ENCODE measurements around the gene SCARF2. TPM values are rescaled to one million over a fixed set of nuclear protein-coding genes. Genes with fewer than 3 reads are reported as not detected.

SCARF2 gene
- total and polyA plus RNA-seq, 9 donors, result 8.9 to 22.9 (median 19.7) TPM

GRCh38 chr22:20440637-20441591 is 3.3 kb upstream of the SCARF2 start:
- H3K4me1 ChIP-seq (ENCODE audit: control insufficient read depth, insufficient read depth, low read length), result peaks cover 33% of the 10 kb centered on the region
- no peaks in the 10 kb centered on the region for H3K9me3 ChIP-seq (replicated peaks; ENCODE audit: control insufficient read depth, low read depth, low read length)
- no peak overlapping the region for H3K4me3 ChIP-seq (ENCODE audit: low read length)
- DNase-seq, result no peak
- 66% methylated on average over 8 of the region's 13 CpGs for WGBS (ENCODE audit: insufficient coverage)
- peaks cover 7% of the 10 kb centered on the region for H3K27me3 ChIP-seq (ENCODE audit: control insufficient read depth, insufficient read depth, low read length)
- H3K27ac ChIP-seq (ENCODE audit: low read length), result no peak overlapping the region
- H3K36me3 ChIP-seq (ENCODE audit: control insufficient read depth, insufficient read depth, low read length), result peaks cover 31% of the 10 kb centered on the region

GRCh38 chr22:20439928-20440575 is 2.4 kb upstream of the SCARF2 start:
- no peaks in the 10 kb centered on the region for H3K9me3 ChIP-seq (replicated peaks; ENCODE audit: control insufficient read depth, low read depth, low read length)
- peaks cover 42% of the 10 kb centered on the region for H3K4me1 ChIP-seq (ENCODE audit: control insufficient read depth, insufficient read depth, low read length)
- 78% methylated on average over 3 of the region's 5 CpGs for WGBS (ENCODE audit: insufficient coverage)
- H3K27ac ChIP-seq (ENCODE audit: low read length), result no peak overlapping the region
- peaks cover 27% of the 10 kb centered on the region for H3K36me3 ChIP-seq (ENCODE audit: control insufficient read depth, insufficient read depth, low read length)
- DNase-seq, result no peak
- H3K27me3 ChIP-seq (ENCODE audit: control insufficient read depth, insufficient read depth, low read length), result peaks cover 7% of the 10 kb centered on the region
- no peak overlapping the region for H3K4me3 ChIP-seq (ENCODE audit: low read length)

GRCh38 chr22:20439556-20439927 is 1.9 kb upstream of the SCARF2 start:
- no peak for DNase-seq
- H3K4me1 ChIP-seq (ENCODE audit: control insufficient read depth, insufficient read depth, low read length), result peaks cover 45% of the 10 kb centered on the region
- no peaks in the 10 kb centered on the region for H3K9me3 ChIP-seq (replicated peaks; ENCODE audit: control insufficient read depth, low read depth, low read length)
- H3K4me3 ChIP-seq (ENCODE audit: low read length), result no peak overlapping the region
- no peak overlapping the region for H3K27ac ChIP-seq (ENCODE audit: low read length)
- WGBS (ENCODE audit: insufficient coverage), result 73% methylated on average over 2 of the region's 4 CpGs
- peaks cover 23% of the 10 kb centered on the region for H3K36me3 ChIP-seq (ENCODE audit: control insufficient read depth, insufficient read depth, low read length)
- H3K27me3 ChIP-seq (ENCODE audit: control insufficient read depth, insufficient read depth, low read length), result peaks cover 7% of the 10 kb centered on the region

- peaks cover 7% of the 10 kb centered on the region for H3K27me3 ChIP-seq (ENCODE audit: control insufficient read depth, insufficient read depth, low read length)
- H3K36me3 ChIP-seq (ENCODE audit: control insufficient read depth, insufficient read depth, low read length), result peaks cover 16% of the 10 kb centered on the region
- peak overlapping the region; percentile 72 for H3K4me3 ChIP-seq (ENCODE audit: low read length)
- peaks cover 51% of the 10 kb centered on the region for H3K4me1 ChIP-seq (ENCODE audit: control insufficient read depth, insufficient read depth, low read length)
- H3K27ac ChIP-seq (ENCODE audit: low read length), result peak overlapping the region; percentile 87
- DNase-seq, result no peak
- no peaks in the 10 kb centered on the region for H3K9me3 ChIP-seq (replicated peaks; ENCODE audit: control insufficient read depth, low read depth, low read length)
- 41% methylated on average over 13 of the region's 13 CpGs for WGBS (ENCODE audit: insufficient coverage)
These were observed 1.3 kb upstream of the SCARF2 start for GRCh38 chr22:20438678-20439492.

GRCh38 chr22:20438427-20438677 is 727 bp upstream of the SCARF2 start:
- H3K27ac ChIP-seq (ENCODE audit: low read length), result peak overlapping the region; percentile 87
- no peaks in the 10 kb centered on the region for H3K9me3 ChIP-seq (replicated peaks; ENCODE audit: control insufficient read depth, low read depth, low read length)
- no peak for DNase-seq
- H3K4me3 ChIP-seq (ENCODE audit: low read length), result peak overlapping the region; percentile 72
- peaks cover 53% of the 10 kb centered on the region for H3K4me1 ChIP-seq (ENCODE audit: control insufficient read depth, insufficient read depth, low read length)
- peaks cover 17% of the 10 kb centered on the region for H3K36me3 ChIP-seq (ENCODE audit: control insufficient read depth, insufficient read depth, low read length)
- H3K27me3 ChIP-seq (ENCODE audit: control insufficient read depth, insufficient read depth, low read length), result peaks cover 7% of the 10 kb centered on the region
- WGBS (ENCODE audit: insufficient coverage), result 13% methylated on average over 6 of the region's 6 CpGs

- H3K27ac ChIP-seq (ENCODE audit: low read length), result peak overlapping the region; percentile 72
- H3K36me3 ChIP-seq (ENCODE audit: control insufficient read depth, insufficient read depth, low read length), result peaks cover 9% of the 10 kb centered on the region
- under 1% methylated on average over 61 of the region's 61 CpGs for WGBS (ENCODE audit: insufficient coverage)
- no peaks in the 10 kb centered on the region for H3K9me3 ChIP-seq (replicated peaks; ENCODE audit: control insufficient read depth, low read depth, low read length)
- H3K27me3 ChIP-seq (ENCODE audit: control insufficient read depth, insufficient read depth, low read length), result peaks cover 9% of the 10 kb centered on the region
- H3K4me1 ChIP-seq (ENCODE audit: control insufficient read depth, insufficient read depth, low read length), result peaks cover 56% of the 10 kb centered on the region
- peak; percentile 53 for DNase-seq
- peak overlapping the region; percentile 85 for H3K4me3 ChIP-seq (ENCODE audit: low read length)
These were observed 635 bp downstream of the SCARF2 start for GRCh38 chr22:20436768-20437612.

GRCh38 chr22:20436307-20436767 is 1.3 kb downstream of the SCARF2 start:
- peaks cover 15% of the 10 kb centered on the region for H3K27me3 ChIP-seq (ENCODE audit: control insufficient read depth, insufficient read depth, low read length)
- no peaks in the 10 kb centered on the region for H3K9me3 ChIP-seq (replicated peaks; ENCODE audit: control insufficient read depth, low read depth, low read length)
- H3K4me1 ChIP-seq (ENCODE audit: control insufficient read depth, insufficient read depth, low read length), result peaks cover 60% of the 10 kb centered on the region
- DNase-seq, result peak; percentile 71
- H3K27ac ChIP-seq (ENCODE audit: low read length), result no peak overlapping the region
- under 1% methylated on average over 51 of the region's 56 CpGs for WGBS (ENCODE audit: insufficient coverage)
- peaks cover 5% of the 10 kb centered on the region for H3K36me3 ChIP-seq (ENCODE audit: control insufficient read depth, insufficient read depth, low read length)
- peak overlapping the region; percentile 85 for H3K4me3 ChIP-seq (ENCODE audit: low read length)

- 34% methylated on average over 9 of the region's 11 CpGs for WGBS (ENCODE audit: insufficient coverage)
These were observed 2.0 kb downstream of the SCARF2 start for GRCh38 chr22:20435436-20436306.

GRCh38 chr22:20434773-20435172 is 2.9 kb downstream of the SCARF2 start:
- WGBS (ENCODE audit: insufficient coverage), result 91% methylated on average over 3 of the region's 3 CpGs
- no peak for DNase-seq
- H3K27ac ChIP-seq (ENCODE audit: low read length), result no peak overlapping the region
- no peaks in the 10 kb centered on the region for H3K9me3 ChIP-seq (replicated peaks; ENCODE audit: control insufficient read depth, low read depth, low read length)
- H3K36me3 ChIP-seq (ENCODE audit: control insufficient read depth, insufficient read depth, low read length), result peaks cover 11% of the 10 kb centered on the region
- peaks cover 60% of the 10 kb centered on the region for H3K4me1 ChIP-seq (ENCODE audit: control insufficient read depth, insufficient read depth, low read length)
- H3K27me3 ChIP-seq (ENCODE audit: control insufficient read depth, insufficient read depth, low read length), result peaks cover 28% of the 10 kb centered on the region
- H3K4me3 ChIP-seq (ENCODE audit: low read length), result no peak overlapping the region

More at GRCh38 chr22:20435436-20436306, 2.0 kb downstream of the SCARF2 start:
- Histone ChIP-seq H3K27me3 (ENCODE audit: control insufficient read depth, insufficient read depth, low read length) (peaks cover 19% of the 10 kb centered on the region), H3K27ac (ENCODE audit: low read length) (no peak overlapping the region), H3K9me3 (replicated peaks; ENCODE audit: control insufficient read depth, low read depth, low read length) (no peaks in the 10 kb centered on the region), H3K4me1 (ENCODE audit: control insufficient read depth, insufficient read depth, low read length) (peaks cover 59% of the 10 kb centered on the region), H3K36me3 (ENCODE audit: control insufficient read depth, insufficient read depth, low read length) (peaks cover 5% of the 10 kb centered on the region), H3K4me3 (ENCODE audit: low read length) (peak overlapping the region; percentile 44)
- DNase-seq, result no peak

All from muscle of leg (tissue), 11 donors.